ENCODE data around the gene KCNMA1.
"Not testable (repeated sequence)": the region's sequence is repeated elsewhere in the genome, so short reads cannot be mapped to it uniquely, and the experiment has no call there.

Gene KCNMA1

GRCh38 chr10:77412573-77413133 is 225.0 kb downstream of the KCNMA1 start:
- DNase-seq, result not testable (repeated sequence)

GRCh38 chr10:77411805-77412204 is 225.8 kb downstream of the KCNMA1 start:
- DNase-seq, result no peak

- no peak for DNase-seq
These were observed 227.1 kb downstream of the KCNMA1 start for GRCh38 chr10:77410523-77410922.

- DNase-seq, result no peak
These were observed 227.7 kb downstream of the KCNMA1 start for GRCh38 chr10:77409697-77410471.

- no peak for DNase-seq
These were observed 229.3 kb downstream of the KCNMA1 start for GRCh38 chr10:77408259-77408658.

GRCh38 chr10:77406764-77407430 is 230.7 kb downstream of the KCNMA1 start:
- no peak for DNase-seq

- no peak for DNase-seq
These were observed 231.8 kb downstream of the KCNMA1 start for GRCh38 chr10:77405771-77406241.

- no peak for DNase-seq
These were observed 232.8 kb downstream of the KCNMA1 start for GRCh38 chr10:77404810-77405209.

GRCh38 chr10:77403761-77404160 is 233.8 kb downstream of the KCNMA1 start:
- no peak for DNase-seq

- DNase-seq, result no peak
These were observed 235.9 kb downstream of the KCNMA1 start for GRCh38 chr10:77401683-77402082.

- DNase-seq, result no peak
These were observed 237.6 kb downstream of the KCNMA1 start for GRCh38 chr10:77400033-77400432.

GRCh38 chr10:77398986-77399755 is 238.4 kb downstream of the KCNMA1 start:
- no peak for DNase-seq

- DNase-seq, result no peak
These were observed 239.1 kb downstream of the KCNMA1 start for GRCh38 chr10:77398558-77398957.

GRCh38 chr10:77397103-77397502 is 240.5 kb downstream of the KCNMA1 start:
- no peak for DNase-seq

- DNase-seq, result no peak
These were observed 241.3 kb downstream of the KCNMA1 start for GRCh38 chr10:77396290-77396689.

- DNase-seq, result no peak
These were observed 243.6 kb downstream of the KCNMA1 start for GRCh38 chr10:77393821-77394501.

GRCh38 chr10:77393411-77393810 is 244.2 kb downstream of the KCNMA1 start:
- DNase-seq, result no peak

GRCh38 chr10:77392851-77393250 is 244.8 kb downstream of the KCNMA1 start:
- no peak for DNase-seq

- DNase-seq, result no peak
These were observed 245.3 kb downstream of the KCNMA1 start for GRCh38 chr10:77392236-77392721.

GRCh38 chr10:77391605-77392235 is 245.9 kb downstream of the KCNMA1 start:
- peak in 1 of 5 donors; percentile 2 for DNase-seq

- DNase-seq, result no peak
These were observed 247.1 kb downstream of the KCNMA1 start for GRCh38 chr10:77390481-77390891.
